GM21367 (cell line): ENCODE measurements around the gene CDR2.

Experiments
- ATAC-seq: cut with Tn5 transposase; IDR thresholded peaks from one replicate; pipeline ENCODE4 v1.9.1; 2021; ENCODE audit not compliant: unreplicated experiment

The CDR2 gene

DNA sequence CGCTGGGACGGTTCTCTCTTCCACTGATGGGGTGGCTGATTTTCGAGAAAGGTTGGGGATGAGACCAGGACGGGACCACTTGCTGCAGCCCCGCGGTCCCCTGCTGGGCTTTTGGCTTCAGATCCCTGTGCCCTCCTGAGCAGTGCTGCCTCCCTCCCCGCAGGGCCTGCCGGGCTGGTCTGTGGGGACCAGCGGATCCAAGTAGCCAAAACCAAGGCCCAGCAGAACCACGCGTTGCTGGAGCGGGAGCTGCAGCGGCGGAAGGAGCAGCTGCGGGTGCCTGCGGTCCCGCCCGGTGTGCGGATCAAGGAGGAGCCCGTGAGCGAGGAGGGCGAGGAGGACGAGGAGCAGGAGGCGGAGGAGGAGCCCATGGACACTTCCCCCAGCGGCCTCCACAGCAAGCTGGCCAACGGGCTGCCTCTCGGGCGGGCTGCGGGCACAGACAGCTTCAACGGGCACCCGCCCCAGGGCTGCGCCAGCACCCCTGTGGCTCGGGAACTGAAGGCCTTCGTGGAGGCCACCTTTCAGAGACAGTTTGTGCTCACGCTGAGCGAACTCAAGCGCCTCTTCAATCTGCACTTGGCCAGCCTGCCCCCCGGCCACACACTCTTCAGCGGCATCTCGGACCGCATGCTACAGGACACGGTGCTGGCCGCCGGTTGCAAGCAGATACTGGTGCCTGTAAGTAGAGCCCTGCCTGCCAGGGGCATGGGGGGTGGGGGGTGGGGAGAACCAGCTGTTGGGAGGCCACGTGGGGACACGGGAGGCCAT lies 48.6 kb downstream of the CDR2 start:
- ATAC-seq, result no peak

DNA sequence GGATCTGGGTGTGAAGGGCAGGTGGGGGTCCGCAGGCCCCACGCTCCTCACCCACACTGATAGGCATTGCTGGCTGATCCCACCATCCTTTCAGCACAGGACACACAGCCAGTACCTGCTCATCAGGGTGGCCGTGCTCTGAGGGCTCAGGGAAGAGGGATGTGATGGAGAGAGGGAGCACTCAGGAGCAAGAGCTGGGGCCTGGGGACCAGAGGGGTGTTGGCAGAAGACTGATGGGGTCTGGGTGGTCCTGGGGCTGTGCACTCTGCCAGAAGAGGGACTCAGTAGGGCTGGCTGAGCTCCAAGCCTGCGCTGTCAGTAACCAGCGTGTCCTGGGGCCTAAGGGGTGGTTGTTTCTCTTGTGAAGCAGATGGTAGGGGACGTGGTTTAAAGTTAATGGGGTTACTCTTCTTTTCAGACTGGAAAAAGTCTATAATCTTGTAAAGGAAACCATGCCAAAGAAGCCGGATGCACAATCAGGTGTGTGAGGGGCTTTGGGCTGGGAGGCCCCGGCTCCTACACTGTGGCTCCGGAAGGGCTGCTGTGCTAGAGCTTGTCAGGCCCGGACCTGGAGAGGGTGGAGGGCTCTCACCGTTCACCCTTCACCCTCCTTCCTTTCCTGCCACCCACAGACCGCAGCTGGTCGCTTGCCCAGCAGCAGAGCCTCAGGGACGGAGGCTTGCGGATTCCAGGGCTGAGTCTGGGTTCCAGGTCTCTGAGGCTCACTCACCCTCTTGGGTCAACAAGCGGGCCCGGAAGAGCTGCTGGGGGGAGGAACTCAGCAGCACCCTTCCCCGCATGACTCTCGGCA lies 49.4 kb downstream of the CDR2 start:
- no peak for ATAC-seq

DNA sequence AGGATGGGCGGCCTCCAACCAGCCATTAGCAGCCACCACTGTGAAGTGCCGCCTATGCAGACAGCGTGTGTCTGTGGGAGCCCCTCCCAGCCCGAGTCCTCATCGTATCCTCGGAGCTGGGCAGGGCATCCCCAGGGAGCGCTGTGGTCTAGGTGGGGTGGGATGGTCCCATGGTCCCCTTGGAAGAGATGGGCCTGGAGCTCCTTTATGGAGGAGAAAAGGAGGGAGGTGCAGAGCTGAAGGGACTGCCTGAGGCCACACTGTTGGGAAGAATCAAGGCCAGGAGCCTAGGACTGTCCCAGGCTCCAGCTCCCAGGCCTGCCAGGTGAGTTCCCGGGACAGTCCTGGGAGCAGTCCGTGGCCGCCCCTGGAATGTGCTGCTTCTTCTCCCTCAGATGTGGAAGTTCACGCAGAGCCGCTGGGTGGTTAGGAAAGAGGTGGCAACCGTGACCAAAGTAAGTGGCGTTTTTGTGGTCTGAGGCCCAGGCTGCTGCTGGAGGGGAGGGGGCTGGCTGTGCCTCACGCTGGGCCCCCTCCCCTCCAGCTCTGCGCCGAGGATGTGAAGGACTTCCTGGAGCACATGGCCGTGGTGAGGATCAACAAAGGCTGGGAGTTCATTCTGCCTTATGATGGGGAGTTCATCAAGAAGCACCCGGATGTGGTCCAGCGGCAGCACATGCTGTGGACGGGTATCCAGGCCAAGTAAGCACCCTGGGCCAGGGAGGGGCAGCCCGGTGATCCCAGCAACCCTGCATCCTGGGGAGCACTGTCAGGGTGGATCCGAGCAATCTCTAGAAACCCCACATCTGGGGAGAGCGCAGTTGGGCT lies 50.2 kb downstream of the CDR2 start:
- ATAC-seq, result no peak

DNA sequence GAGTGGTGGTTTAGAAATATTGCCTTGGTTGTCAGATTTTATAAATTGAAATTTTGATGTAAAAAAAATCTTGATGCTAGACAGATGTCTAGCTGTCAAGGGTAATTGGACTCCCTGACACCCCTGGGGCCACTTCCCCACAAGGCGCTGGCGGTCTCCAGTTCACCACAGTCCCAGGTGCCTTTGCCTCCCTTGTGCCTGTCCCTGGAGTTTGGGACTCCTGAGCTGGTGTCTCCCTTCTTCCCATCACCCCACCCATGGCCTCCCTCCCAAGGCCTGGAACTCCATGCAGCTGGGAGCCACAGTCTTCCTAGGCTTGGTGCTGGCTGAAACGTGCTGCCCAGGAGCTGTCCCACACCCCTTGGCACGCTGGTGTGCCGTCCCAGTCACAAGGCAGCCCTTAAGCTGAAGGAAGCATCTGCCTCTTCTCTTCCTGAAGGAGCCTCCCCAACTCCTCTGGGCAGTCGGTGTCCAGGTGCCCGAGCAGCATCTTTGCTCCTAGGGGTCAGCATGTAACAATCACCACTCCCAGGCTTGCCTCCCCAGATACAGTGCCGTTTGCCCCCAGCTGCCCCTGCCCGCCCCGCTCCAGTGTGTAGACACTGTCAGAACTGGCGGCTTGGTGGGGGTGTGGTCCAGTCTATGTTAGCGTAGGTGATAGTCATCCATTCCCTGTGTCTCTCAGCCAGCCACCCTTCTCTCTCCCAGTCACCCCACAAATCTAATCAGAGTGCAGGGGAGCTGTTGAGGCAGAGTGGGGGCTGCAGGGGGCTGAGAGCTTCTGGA lies 51.1 kb downstream of the CDR2 start:
- ATAC-seq, result no peak

DNA sequence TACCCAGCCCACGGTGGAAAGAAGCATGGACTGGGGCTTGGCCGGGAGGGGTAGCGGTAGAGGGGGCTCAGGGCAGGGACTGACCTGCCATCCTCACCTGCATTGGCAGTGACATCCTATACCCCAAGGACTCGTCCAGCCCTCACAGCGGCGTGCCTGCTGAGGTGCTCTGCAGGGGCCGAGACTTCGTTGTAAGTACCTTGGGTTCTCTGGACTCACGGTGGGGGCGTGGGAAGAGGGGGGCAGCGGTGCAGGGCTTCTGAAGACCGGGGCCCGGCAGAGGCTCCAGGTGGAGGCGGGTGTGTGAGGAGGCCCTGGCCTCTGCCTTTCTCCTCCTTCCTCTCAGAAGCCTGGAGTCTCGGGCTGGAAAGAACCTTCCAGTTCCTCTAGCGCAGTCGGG lies 51.7 kb downstream of the CDR2 start:
- no peak for ATAC-seq

DNA sequence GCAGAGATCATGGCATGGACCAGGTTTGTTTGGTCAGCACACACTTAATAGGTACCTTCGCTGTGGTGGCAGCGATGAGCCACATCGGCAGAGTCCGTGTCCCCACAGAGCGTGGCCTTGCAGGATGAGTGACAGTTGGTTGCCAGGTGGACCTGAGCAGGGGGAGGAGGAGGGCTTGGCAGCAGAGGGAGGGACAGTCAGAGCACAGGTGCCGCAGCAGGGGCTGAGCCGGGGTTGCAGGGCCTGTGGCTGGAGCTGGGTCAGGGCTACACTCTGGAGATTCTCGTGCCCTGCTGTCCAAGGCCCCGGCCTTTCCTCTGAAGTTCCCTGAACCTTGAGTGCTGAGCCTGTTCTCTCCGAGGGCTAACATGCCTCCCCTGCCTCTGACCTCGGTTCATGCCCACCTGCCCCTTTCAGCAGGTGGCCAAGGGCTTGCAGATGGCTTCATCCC lies 52.4 kb downstream of the CDR2 start:
- ATAC-seq, result no peak

DNA sequence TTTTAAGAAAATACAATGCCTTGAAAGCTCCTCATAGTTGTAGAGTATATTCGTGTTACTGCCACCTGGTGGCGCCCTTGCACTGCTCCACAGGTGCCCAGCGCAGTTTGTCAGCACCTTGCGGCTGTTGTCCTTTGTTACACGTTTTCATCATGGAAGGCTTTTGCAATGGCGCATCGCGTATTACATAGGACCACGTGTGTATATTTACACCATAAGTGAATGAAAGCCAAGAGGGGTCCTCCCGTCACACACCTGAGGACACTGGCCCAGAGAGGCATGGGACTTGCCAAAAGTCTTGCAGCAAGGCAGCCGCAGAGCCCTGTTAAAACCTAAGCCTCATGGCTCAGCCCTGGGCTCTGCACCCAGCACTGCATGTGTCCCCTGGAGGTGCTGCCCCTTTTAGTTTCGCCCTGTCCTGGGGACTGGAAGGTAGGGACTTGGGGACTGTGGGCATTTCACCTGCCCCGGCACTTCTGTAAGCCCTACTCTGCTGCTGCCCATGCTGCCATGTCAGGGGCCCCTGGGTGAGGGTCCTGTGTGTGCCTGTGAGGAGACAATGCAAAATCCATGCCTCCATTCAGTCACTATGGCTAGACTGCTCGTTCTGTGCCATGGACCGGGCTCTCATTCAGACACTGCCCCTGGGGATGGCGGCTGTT lies 52.9 kb downstream of the CDR2 start:
- ATAC-seq, result no peak

DNA sequence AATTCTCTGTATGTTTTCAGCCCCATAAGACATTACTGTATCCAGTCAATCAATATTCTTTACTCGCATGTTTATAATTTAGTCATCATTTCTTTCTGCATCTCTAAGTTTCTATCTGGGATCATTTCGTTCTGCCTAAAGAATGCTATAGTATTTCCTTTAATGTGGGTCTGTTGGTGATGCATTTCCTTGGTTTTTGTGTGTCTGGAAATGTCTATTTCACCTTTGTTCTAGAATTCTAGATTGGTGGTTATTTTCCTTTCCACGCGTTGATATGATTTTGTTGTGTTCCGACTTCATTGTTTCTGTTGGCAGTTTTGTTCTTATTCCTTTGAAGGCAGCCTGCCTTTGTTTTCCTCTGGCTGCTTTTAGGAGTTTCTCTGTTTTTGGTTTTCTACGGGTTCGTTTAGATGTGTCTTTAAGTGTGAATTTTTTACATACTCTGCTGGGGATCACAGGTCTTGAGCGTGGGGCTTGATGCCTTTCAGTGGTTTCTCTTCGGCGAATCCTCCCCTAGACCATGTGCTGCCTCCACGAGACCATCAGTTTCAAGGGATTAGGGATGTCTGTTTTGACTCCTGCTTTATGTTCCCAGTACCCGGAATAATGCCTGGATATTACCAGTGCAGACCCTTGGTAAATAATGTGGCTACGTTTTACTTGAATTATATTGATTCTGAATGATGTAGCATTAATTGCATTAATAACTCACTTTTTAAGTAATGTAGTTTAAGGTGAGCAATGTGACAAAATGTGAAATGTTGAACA lies 53.7 kb downstream of the CDR2 start:
- ATAC-seq, result no peak

DNA sequence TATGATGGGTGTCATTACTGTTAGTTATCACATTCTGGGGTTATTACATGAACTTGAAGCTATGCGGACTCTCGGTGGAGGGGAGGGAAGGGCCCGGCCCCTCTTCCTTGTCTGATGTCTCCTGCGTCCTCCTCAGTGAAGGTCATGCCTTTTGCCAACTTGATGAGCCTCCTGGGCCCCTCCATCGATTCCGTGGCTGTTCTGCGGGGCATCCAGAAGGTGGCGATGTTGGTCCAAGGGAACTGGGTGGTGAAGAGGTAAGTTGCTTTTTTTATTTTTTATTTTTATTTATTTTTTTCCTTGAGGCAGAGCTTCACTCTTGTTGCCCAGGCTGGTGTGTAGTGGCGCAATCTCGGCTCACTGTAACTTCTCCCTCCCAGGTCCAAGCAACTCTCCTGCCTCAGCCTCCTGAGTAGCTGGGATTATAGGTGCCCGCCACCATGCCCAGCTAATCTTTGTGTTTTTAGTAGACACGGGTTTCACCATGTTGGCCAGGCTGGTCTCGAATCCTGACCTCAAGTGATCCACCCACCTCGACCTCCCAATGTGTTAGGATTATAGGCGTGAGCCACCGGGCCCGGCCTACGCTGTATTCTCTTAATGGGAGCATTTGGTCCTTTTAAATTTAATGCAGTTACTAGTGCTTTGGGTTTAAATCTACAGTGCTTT lies 55.6 kb downstream of the CDR2 start:
- no peak for ATAC-seq

DNA sequence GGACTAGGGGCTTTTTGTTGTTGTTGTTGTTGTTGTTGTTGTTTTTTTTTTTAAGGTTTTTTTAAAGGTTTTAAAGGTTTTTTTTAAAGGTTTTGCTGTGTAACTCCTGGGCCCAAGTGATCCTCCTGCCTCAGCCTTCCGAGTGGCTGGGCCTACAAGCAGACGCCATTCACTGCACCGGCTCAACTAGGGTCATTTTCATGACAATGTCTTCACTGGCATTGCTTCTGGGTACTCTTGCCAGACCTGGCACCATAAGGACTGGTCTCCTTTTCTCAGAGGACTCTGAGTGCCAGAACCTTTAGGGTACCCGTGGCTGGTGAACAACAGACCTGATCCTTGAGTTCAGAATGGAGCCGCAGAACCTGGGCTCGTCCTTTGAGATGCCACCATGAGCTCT lies 56.8 kb downstream of the CDR2 start:
- ATAC-seq, result no peak

DNA sequence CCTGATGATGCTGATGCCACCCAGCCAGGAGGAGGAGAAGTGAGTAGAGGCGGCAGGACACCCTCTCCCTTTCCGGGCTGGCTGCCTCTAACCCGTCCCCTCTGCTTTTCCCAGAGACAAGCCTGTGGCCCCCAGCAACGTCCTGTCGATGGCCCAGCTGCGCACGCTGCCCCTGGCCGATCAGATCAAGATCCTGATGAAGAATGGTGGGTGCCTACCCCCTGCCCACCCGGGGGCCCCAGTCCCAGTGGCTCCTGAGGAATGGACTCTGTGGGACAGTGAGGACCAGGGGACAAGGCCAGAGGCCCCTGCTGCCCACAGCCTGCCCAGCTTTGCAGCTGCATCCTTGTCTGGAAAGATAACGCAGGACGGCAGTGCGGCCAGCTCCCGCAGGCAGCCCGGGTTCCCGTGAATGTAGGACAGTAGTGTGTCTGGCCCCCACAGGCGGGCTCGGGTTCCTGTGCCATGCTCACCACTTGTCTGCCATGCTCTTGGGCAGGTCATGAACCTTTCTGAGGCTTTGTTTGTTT lies 57.4 kb downstream of the CDR2 start:
- ATAC-seq, result no peak

DNA sequence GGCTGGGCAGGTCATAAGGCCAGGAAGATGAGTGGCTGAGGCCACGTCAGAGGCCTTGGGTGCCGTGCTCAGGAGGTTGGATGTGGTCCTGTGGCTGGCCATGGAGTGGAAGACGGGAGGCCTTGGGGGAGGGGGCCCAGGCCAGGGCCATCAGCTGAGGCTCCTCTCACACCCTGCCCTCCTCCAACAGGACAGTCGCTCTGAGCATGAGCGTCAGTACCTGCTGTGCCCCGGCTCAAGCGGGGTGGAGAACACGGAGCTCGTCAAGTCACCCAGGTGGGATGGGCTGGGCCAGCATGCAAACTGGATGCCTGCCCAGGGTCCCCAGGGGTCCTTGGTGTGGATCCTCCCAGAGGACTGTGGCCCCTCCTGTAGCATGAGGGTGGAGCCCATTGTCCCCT lies 58.0 kb downstream of the CDR2 start:
- ATAC-seq, result no peak

DNA sequence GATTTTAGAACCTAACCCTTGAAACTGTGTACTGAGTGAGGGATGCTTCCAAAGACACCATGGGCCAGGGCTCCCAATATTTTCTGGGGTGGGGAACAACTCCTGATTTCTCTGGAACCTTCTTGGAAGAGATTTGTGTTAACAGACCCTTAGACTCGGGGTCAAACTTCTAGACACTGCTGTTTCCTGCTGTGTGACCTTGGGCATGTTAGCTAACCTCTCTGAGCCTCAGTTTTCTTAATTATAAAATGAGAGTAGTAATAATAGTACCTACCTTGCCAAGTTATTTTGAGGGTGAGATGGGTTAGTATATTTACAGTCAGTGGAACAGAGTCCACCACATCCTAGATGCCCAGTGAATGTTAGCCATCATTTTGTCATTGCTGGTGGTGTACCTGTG lies 58.4 kb downstream of the CDR2 start:
- no peak for ATAC-seq

DNA sequence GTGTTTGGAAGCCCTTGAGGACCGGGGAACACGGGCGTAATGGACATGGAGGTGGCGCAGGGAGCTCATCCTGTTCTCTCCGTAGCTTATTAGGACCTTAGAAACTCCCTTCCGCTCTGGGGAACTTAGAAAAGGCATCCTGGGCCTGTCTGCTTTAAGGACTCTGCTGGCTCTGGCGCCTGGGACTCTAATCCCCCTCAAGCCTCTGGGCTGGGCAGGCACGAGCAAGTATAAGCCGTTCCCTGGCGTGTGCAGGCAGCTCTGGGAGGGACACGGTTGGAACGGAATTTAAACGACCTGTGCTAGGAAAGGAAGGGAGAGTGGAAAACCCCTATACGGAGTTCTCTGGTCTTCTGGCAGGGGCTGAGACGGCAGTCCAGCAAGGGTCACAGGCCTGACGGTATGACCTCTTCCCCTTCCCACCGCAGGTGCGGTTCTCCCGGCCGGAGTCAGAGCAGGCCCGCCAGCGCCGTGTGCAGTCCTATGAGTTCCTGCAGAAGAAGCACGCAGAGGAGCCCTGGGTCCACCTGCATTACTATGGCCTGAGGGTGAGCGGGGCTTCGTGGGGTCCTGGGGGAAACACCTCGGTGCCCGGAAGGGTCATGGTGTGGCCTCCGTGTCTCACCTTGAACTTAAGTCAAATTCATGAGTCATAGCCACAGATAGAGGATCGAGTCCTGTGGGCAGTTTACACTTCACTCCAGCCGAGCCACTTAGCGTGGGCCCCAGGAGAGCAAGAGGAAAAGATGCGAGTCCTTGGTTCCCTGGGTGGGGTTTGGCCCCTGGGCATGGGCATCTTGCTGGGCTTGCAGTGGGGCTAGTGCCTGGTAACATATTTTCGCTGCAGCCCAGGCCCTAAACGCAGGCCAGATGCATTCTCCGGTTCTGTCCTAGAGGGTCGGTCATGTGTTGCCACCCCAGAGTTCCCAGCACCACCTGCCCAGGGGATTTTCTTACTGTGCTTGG lies 59.5 kb downstream of the CDR2 start:
- no peak for ATAC-seq

DNA sequence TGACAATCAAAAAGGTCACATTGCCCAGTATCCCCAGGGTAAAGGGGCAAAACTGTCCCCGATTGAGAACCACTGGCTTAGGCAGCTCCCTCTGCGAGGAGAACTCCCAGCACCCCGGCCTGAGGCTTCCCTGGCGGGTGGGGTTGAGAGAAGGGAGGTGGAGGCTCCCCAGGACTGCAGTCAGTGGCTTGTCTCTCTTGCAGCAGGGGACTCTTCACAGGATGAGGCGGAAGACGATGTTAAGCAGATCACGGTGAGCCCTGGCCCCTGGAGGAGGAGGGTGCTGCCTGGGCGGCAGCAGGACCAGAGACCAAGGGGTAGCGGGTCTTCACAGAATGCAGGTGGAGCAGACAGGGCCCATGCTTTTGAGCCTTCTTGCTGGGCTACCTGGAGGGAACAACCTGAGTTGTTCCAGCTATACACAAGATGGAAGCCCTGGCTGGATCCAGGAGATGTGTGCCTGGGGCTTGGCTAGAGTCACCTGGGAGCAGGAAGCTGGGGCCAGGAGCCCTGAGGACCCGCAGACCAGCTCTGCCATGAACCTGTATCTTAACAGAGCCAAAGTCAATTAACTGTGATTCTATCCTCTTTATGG lies 60.4 kb downstream of the CDR2 start:
- no peak for ATAC-seq

DNA sequence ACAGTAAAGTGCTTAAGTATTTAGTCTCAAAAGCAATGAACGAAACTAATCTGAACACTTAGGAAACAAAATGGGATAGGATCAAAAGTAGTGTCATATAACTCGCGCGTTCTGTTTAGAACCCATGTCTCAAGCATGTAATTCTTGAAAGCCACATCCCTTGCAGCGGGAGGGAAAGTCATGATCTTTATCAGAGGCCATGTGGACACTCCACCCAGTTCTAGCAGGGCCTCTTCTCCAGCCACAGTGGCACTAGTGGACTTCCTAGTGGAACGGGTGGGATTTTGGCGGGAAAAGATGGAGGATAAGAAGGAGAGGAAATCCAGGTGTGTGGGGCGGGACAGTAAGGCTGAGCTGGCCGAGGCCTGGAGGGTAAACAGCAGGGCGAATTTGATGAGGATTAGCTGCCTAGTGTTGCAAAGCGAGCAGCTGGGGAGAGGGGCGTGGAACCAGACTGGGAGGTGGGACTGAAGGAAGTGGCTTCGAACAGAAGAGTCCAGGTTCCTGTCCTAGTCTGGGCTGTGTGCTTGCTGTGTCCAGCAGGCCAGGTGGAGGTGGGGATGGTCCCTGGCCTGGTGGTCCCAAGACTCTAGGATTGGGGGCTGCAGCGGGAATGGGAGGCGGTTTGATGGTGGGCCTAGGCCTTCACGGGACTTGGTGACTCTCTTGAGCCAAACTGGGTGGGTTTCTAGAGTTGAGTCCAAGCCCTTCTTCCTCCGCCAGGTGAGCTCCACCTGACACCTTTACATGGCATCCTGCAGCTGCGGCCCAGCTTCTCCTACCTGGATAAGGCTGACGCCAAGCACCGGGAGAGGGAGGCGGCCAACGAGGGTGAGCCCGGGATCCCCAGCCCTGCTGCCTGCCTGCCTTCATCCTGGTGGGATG lies 61.3 kb downstream of the CDR2 start:
- no peak for ATAC-seq
